Smooth muscle cell of the pulmonary artery (primary cell): ENCODE measurements around the gene RPL13A. TPM values are rescaled to one million over a fixed set of nuclear protein-coding genes. Genes with fewer than 3 reads are reported as not detected.

Experiments
- total RNA-seq: library from RNA; depleted of rRNA; stranded (reverse); fragments of >200 nt; gene quantifications from 2 replicates; pipeline ENCODE4 v1.2.3, GENCODE V29; 2014

The RPL13A gene
- total RNA-seq: 1,440 and 2,433 TPM in 2 replicates

DNA sequence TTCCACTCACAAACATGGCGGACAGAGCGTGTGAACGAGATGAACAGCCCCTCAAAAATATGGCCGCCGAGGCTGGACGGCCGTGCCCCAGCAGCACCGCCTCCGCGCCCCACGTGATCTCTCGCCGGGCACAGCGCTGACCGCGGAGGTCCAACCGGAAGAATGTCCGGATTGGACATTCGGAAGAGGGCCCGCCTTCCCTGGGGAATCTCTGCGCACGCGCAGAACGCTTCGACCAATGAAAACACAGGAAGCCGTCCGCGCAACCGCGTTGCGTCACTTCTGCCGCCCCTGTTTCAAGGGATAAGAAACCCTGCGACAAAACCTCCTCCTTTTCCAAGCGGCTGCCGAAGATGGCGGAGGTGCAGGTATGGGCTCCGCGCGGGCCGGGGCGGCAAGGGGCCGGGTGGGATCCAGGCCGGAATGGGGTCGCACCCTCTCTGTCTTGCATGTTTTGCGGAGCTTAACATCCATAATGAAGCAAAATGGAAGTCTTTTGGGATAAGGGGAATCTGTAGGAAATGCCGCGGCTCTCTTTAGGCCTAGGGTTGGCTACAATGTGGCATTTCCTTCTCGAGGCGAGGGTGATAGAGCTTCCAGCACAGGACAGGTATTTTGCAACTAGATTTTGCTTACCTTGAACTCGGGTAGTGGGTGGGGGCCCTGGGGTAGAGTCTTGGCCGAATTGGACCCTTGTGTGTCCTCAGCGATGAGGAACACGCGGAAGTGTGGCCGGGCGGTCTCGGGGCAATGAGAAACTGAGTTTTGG, at the start of gene RPL13A:
Gene RPL13A (plus strand): TSS at position 332 of the 769 bp plus-strand sequence. CDS start 22 bp downstream, at position 354.

GRCh38 chr19:49441210-49441959, 46.0 kb upstream of the RPL13A start, which contains the start of gene SLC17A7:
TSS of gene SLC17A7 (minus strand) at chr19:49441527. CDS start at chr19:49441379, 148 bp downstream.

DNA sequence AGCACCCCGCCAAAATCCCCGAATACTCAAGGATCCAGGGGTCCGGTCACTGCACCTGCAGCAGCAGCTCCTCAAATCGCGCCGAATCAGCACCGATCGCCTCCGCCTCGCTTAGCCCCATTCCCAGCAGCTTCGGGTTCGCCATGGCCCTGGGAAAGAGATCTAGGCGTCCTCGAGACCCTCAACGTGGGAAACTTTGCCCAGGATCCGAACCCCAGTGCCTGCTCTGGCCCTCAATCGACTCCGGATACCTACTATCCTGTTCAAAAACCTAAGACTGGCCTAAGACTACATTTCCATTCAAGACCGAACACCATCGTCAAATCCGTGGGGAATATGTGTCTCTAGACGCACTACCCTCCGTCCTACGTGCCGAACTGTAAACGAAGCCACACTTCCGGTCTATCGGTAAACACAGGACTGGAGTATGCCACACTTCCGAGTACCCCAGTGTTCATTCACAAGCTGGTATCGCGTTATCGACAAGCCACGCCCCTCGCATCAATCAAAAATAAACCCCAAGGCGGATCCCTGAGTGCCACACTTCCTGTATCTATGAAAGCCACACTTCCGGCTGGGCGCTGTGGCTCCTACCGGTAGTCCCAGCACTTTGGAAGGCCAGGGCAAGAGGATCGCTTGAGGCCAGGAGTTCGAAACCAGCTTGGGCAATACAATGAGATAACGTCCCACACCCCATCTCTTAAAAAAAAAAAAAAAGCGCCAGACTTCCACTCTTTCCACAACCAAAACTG, 35.8 kb upstream of the RPL13A start, which contains the start of gene PIH1D1:
Gene PIH1D1 (minus strand): TSS at position 385 of the 752 bp plus-strand sequence. CDS start 240 bp downstream, at position 145.

GRCh38 chr19:49453013-49453756, 34.2 kb upstream of the RPL13A start, which contains the start of gene ALDH16A1:
TSS of gene ALDH16A1 (plus strand) at chr19:49453225. CDS start at chr19:49453332, 107 bp downstream.

GRCh38 chr19:49473868-49474541, 13.4 kb upstream of the RPL13A start, which contains the start of gene FLT3LG:
TSS of gene FLT3LG (plus strand) at chr19:49474215. CDS start at chr19:49474640, 425 bp downstream.

Other genes with a start within 250 kb of the RPL13A start
- gene SLC6A16, start 162.4 kb upstream of the RPL13A start, total RNA-seq: 0.13 and 0.33 TPM in 2 replicates
- gene CD37, start 152.2 kb upstream of the RPL13A start, total RNA-seq: not detected in 2 replicates
- gene TEAD2, start 125.2 kb upstream of the RPL13A start, total RNA-seq: 13.2 and 16.0 TPM in 2 replicates
- not detected in 2 replicates for gene DKKL1, start 123.7 kb upstream of the RPL13A start, total RNA-seq
- gene KASH5, start 99.4 kb upstream of the RPL13A start, total RNA-seq: not detected in 2 replicates
- not detected in 2 replicates for gene PTH2, start 64.2 kb upstream of the RPL13A start, total RNA-seq
- gene GFY, start 62.2 kb upstream of the RPL13A start, total RNA-seq: not detected in 2 replicates
- gene SLC17A7, start 46.1 kb upstream of the RPL13A start, total RNA-seq: 0.17 and 0.20 TPM in 2 replicates
- 73.1 and 91.4 TPM in 2 replicates for gene PIH1D1, start 35.8 kb upstream of the RPL13A start, total RNA-seq
- 18.3 and 19.8 TPM in 2 replicates for gene ALDH16A1, start 34.4 kb upstream of the RPL13A start, total RNA-seq
- 2.3 and 3.5 TPM in 2 replicates for gene FLT3LG, start 13.4 kb upstream of the RPL13A start, total RNA-seq
- gene RPS11, start 8.8 kb downstream of the RPL13A start, total RNA-seq: 1,074 and 1,489 TPM in 2 replicates
- 66.7 and 86.0 TPM in 2 replicates for gene FCGRT, start 25.1 kb downstream of the RPL13A start, total RNA-seq
- 339 and 441 TPM in 2 replicates for gene RCN3, start 40.4 kb downstream of the RPL13A start, total RNA-seq
- gene NOSIP, start 92.9 kb downstream of the RPL13A start, total RNA-seq: 30.8 and 33.4 TPM in 2 replicates
- gene PRRG2, start 93.7 kb downstream of the RPL13A start, total RNA-seq: 0.65 and 0.86 TPM in 2 replicates
- gene PRR12, start 103.6 kb downstream of the RPL13A start, total RNA-seq: 4.2 and 6.1 TPM in 2 replicates
- 82.1 and 88.7 TPM in 2 replicates for gene RRAS, start 152.5 kb downstream of the RPL13A start, total RNA-seq
- 22.7 and 30.5 TPM in 2 replicates for gene SCAF1, start 154.6 kb downstream of the RPL13A start, total RNA-seq
- gene IRF3, start 178.2 kb downstream of the RPL13A start, total RNA-seq: 64.3 and 68.0 TPM in 2 replicates
- gene BCL2L12, start 178.3 kb downstream of the RPL13A start, total RNA-seq: 2.7 TPM in 2 replicates
- gene PRMT1, start 189.7 kb downstream of the RPL13A start, total RNA-seq: 205 and 248 TPM in 2 replicates
- gene ADM5, start 202.0 kb downstream of the RPL13A start, total RNA-seq: 0.36 and 0.52 TPM in 2 replicates
- 24.3 and 29.3 TPM in 2 replicates for gene CPT1C, start 203.5 kb downstream of the RPL13A start, total RNA-seq